GM21528 (cell line): ENCODE measurements around the gene FOSB.
"Not testable (repeated sequence)": the region's sequence is repeated elsewhere in the genome, so short reads cannot be mapped to it uniquely, and the experiment has no call there.

Experiments
- ATAC-seq: cut with Tn5 transposase; IDR thresholded peaks from one replicate; pipeline ENCODE4 v1.9.1; 2021; ENCODE audit warnings: mild to moderate bottlenecking, moderate library complexity; ENCODE audit not compliant: unreplicated experiment, low FRiP score

FOSB gene

DNA sequence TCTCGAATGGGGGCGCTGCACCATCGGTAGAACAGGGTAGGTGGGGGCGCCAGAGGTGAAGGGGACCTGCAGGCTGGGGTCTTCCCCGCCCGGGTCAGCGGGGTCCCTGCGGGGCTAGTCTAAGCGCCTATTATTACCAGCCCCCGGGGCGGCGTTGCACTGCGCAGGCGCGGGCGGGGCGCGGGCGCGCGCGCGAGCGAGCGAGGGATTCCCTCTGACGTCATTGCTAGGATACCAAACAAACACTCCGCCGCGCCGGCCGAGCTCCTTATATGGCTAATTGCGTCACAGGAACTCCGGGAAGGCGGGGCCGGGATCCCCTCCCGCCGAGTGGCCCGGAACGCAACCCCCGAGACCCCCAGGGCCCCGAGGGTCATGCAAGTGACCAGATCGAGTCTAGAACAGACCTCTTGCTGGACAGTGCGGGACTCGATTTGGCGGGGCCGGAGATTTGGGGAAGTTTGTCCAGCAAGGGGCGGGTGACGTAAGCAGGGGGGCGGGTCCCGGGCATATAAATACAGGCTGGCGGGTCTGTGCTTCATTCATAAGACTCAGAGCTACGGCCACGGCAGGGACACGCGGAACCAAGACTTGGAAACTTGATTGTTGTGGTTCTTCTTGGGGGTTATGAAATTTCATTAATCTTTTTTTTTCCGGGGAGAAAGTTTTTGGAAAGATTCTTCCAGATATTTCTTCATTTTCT, at the start of gene FOSB:
Gene FOSB (plus strand): TSS at position 541 of the 703 bp plus-strand sequence. CDS start 591 bp downstream, outside the sequence.
- ATAC-seq = peak; percentile 41

GRCh38 chr19:45418802-45419201, 49.0 kb upstream of the FOSB start:
- ATAC-seq = no peak

DNA sequence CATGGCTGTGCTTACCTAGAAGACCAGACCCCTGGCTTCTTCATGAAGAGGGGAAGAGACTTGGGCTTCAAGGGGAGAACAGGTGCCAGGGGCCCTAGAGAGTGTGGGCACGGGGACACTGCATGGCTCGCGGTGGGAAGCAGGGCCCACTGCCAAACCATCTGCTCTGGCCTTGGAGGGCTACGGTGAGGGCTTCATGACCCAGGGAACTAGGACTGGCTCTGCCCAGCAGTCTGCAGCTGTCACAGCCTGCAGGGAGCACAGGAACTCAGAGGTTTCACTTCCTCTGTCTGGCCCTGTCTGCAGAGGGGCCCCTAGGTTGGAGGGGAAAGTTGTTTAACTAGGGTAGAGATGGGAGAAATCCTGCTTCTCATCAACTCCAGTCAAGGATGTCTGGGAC, 48.4 kb upstream of the FOSB start:
- ATAC-seq = peak; percentile 45

GRCh38 chr19:45419895-45420294, 47.9 kb upstream of the FOSB start:
- ATAC-seq = no peak

DNA sequence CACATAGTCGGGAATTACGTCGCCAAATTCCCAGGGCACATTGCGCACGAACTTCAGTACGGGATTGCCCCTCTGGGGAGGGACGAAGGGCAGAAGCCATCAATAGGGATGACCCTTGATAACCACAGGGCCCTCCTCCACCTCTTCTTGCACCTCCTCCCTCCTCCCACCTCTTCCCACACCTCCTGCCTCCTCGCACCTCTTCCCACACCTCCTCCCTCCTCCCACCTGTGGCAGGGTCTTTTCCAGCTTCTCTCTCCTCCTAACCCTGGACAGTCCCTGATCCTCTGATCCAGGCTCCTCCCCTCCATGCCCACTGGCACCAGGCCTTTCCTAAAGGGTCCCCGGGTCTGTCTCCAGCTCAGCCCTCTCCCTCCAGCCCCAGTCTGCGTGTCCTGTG, 47.4 kb upstream of the FOSB start:
- ATAC-seq = no peak

GRCh38 chr19:45420871-45421270, 46.9 kb upstream of the FOSB start:
- no peak for ATAC-seq

DNA sequence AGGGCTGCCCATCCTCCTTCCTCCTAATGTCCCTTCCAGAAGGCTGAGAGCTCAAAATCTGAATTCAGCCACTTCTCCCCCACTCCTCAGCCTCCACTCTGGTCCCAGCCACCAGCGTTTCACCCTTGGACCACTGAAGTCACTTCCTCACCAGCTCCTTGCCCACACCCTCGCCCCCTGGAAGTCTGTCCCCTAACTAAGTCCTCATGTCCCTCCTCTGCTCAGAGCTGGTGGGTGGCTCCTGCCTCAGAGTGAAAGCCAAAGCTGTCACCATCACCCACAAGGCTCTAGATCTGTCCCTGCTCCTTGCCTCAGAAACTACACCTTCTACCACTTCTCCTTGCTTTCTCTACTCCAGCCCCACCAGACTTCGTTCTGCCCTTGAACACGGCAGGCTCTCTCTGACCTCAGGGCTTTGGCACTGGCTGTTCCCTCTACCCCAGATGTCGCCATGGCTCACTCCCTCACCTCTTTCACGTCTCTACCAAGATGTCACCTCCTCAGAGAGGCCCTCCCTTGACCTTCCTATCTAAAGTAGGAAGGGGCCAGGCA, 45.8 kb upstream of the FOSB start:
- ATAC-seq = no peak

GRCh38 chr19:45423033-45423588, 44.7 kb upstream of the FOSB start:
- ATAC-seq = no peak

- ATAC-seq = peak; percentile 64
Measured at GRCh38 chr19:45423589-45424190, 44.1 kb upstream of the FOSB start, which contains the start of gene ERCC1. Gene ERCC1 (minus strand): TSS chr19:45423917. CDS start chr19:45423374, 543 bp downstream.

DNA sequence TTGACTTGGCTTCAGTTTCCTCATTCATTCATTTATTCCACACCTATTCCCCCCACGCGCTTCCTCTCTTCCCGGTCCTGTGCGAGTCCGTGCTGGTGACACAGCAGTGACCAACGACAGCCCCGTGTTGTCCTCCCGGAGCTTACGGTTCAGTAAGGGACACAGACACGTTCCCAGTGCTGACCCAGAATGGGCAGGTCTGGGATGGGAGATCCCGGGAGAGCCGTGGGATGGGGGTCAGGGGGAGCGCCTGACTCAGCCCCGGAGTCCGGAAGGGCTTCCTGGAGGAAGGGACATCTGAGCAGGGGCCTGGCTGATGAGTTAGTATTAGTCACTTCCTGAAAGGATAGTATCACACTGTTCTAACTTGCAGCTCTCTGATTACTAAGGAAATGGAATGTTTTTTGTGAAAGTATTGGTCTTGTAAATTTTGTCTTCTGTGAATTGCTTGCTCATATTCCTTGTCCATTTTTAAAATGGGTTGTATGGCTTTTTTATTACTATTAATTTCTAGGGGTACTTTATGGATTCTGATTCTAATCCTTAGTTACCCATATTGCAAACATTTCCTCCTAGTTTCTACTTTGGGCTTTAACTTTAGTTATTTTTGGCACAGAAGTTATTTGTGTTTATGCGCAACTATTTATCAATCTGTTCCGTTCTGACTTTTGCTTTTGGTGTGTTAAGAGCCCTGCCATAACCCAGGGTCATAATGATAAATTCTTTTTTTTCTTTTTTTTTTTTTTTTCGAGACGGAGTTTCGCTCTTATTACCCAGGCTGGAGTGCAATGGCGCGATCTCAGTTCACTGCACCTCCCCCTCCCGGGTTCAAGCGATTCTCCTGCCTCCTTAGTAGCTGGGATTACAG, 43.4 kb upstream of the FOSB start:
- ATAC-seq = peak; percentile 3

DNA sequence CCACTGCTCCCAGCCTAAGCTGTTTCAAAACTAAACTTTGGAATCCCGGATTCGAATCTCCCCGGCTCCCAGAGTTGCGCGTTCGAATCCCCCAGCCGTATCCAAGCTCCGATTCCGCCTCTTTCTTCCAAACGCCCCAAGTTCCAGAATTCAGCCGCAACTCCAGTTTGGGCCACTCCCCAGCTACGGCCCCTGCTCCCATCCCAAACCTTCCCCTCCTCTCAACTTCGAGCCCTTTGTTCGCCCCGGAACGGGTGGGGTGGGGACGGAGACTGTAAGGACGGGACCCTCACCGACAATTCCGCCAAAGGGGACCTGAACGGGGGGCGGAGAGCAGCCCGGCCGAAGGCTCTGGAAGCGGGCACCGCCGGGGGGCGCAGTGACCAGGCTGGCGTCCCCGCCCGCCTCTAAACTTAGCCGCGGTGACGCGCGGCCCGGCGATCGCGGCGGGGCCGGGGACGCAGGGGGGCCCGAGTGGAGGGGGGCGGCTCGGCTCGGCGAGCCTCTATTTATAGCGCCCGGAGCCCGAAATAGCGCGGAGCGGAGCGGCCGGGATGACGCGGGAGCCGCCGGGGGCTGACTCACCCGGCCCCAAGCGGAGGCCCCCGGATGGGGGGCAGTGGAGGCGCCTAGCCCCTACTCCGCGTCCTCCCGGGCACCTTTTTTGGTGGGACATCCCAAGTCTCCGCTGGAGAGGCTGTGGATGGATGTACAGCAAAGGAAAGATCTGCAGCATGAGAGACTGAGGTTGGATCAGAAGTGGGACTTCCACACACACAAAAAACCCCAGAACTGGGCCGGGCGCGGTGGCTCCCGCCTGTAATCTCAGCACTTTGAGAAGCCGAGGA, 39.2 kb upstream of the FOSB start:
- ATAC-seq = no peak

GRCh38 chr19:45429896-45430295, 37.9 kb upstream of the FOSB start:
- not testable (repeated sequence) for ATAC-seq

DNA sequence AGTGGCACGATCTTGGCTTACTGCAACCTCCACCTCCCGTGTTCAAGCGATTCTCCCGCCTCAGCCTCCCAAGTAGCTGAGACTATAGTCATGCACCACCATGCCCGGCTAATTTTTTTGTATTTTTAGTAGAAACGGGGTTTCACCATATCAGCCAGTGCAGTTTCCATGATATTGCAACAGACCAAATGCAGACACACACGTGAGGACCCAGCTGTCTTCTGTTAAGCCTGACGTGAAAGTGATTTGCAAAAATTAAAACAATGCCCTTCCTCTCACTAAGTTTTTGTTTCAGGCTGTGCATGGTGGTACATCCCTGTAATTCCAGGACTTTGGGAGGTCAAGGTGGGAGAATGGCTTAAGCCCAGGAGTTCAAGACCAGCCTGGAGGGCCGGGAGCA, 36.8 kb upstream of the FOSB start:
- not testable (repeated sequence) for ATAC-seq

GRCh38 chr19:45432543-45432942, 35.3 kb upstream of the FOSB start:
- ATAC-seq = not testable (repeated sequence)

GRCh38 chr19:45437328-45437727, 30.5 kb upstream of the FOSB start:
- no peak for ATAC-seq

DNA sequence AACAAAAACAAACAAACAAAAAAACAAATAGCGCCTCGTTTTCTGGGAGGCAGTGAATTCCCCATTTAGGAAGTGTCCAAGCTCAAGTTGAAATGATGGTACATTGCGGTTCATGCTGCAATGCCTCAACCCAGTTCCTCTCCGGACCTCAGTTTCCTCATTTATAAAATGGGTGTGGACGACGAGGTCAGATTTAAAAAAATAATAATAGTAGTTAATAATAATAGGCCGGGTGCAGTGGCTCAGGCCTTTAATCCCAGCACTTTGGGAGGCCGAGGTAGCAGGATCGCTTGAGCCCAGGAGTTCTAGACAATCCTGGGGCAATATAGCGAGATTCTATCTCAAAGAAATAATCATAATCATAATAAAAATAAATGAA, 28.6 kb upstream of the FOSB start:
- no peak for ATAC-seq

GRCh38 chr19:45439569-45440258, 28.1 kb upstream of the FOSB start:
- peak; percentile 57 for ATAC-seq

DNA sequence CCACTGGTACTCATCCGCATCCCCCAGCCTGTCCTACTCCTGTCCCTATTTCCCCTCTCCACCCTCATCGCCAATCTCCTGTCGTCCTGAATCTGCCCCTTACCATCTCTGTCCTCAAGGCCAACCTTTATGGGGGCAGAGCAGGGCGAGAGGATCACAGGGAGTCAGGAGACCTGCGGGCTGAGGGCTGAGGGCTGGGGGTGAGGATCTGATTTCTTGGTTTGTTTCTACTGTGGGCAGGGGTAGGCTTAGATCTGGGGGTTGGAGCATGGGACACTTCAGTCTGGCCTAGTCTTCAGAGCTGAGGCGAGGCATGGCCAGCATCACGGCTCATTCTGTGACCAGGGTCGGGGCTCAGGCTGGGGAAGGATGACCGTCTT, 27.5 kb upstream of the FOSB start:
- no peak for ATAC-seq
